Pancreas (tissue), 10 donors: ENCODE results near the gene DCHS2. TPM values are rescaled to one million over a fixed set of nuclear protein-coding genes. Genes with fewer than 3 reads are reported as not detected.

Source experiments
- ATAC-seq, 4 donors: fragments of 200-7000 bp; cut with Tn5 transposase; one replicate each; pipeline versions ENCODE4 v1.8.0 to v1.9.1; 2020; ENCODE audit warnings: mild to moderate bottlenecking in 4 of 4, moderate library complexity in 4 of 4
- DNase-seq, 6 donors: peaks; one replicate each; pipeline ENCODE4 v3.0.0-alpha.2; 2020
- FAIRE-seq: peaks from 2 replicates; lab custom pipeline; 2012; peaks lifted over from hg19 to GRCh38; lab: Jason Lieb, UNC
- H3K27ac ChIP-seq, 4 donors: fragments of 200-600 bp; sonication (generic); 1 replicate in 3 of 4; 2 replicates in 1 of 4; pipeline versions ENCODE4 v1.5.0 to v1.8.0; 2020
- H3K27me3 ChIP-seq, 4 donors: fragments of 200-600 bp; one replicate each; pipeline ENCODE4 v1.8.0; 2021
- H3K36me3 ChIP-seq, 3 donors: fragments of 200-600 bp; sonication (generic) in 1 of 3; one replicate each; pipeline versions ENCODE4 v1.5.0 to v1.8.0; 2020 to 2021
- H3K4me1 ChIP-seq, 3 donors: fragments of 200-600 bp; one replicate each; pipeline ENCODE4 v1.8.0; 2021
- H3K4me3 ChIP-seq, 4 donors: fragments of 200-600 bp; sonication (generic) in 2 of 4; one replicate each; pipeline versions ENCODE4 v1.5.0 to v1.8.0; 2020 to 2021
- H3K9me3 ChIP-seq, 4 donors: fragments of 200-600 bp; one replicate each; pipeline ENCODE4 v1.8.0; 2021
- WGBS, 2 donors: extraction: QIAGEN DNeasy Blood & Tissue Kit; methylation state at CpG; one replicate each; pipeline ENCODE4 v1.1.7; 2013; 5-methylcytosine and 5-hydroxymethylcytosine counted together
- intact Hi-C, 3 donors: fragments of 100-400 bp; cut with DNase I; formaldehyde crosslinking; loops; one replicate each; pipeline versions ENCODE4 v1.11.1 to v1.14.2; 2022
- polyA plus RNA-seq, 2 donors: library from polyadenylated mRNA; stranded (reverse); fragments of 200-250 nt; gene quantifications; one replicate each; pipeline ENCODE4 v1.2.3, GENCODE V29; 2013
- total RNA-seq, 6 donors: library from RNA; stranded (reverse); fragmentation: NEBNext Ultra II Directional in 4 of 6; extraction: Animal tissue kit (Norgen Biotek cat#: 25700) in 4 of 6; gene quantifications; one replicate each; pipeline versions ENCODE4 v1.2.1 to v1.2.4, GENCODE V29; 2021 to 2023
- TF ChIP-seq, protein P1 (sequence below), 4 donors: fragments of 200-600 bp; sonication (generic) in 3 of 4; IDR thresholded peaks; one replicate each; pipeline versions ENCODE4 v1.5.0 to v1.8.0; 2021; ENCODE audit warnings: antibody characterized with exemption in 4 of 4
- donor health status: healthy with polysubstance abuse.
- donor health status: DM: no; HTN: no; CAD: no; lungs with moderate emphysema.
- donor health status: DM: no; HTN: no; CAD: no.
- donor health status: control.
- donor health status: control.
- donor health status: Bipolar disorder and iron deficiency.
- donor health status: DM: yes; HTN: yes; CAD: no.
- donor health status: DM: no; HTN: no; CAD: no.
- donor health status: DM: no; HTN: no; CAD: no.
- donor health status: DM: yes; HTN: yes; CAD: no.

DCHS2 gene
- total and polyA plus RNA-seq, 8 donors, result 0.04 to 0.23 (median 0.09) TPM; not detected in 1

DNA sequence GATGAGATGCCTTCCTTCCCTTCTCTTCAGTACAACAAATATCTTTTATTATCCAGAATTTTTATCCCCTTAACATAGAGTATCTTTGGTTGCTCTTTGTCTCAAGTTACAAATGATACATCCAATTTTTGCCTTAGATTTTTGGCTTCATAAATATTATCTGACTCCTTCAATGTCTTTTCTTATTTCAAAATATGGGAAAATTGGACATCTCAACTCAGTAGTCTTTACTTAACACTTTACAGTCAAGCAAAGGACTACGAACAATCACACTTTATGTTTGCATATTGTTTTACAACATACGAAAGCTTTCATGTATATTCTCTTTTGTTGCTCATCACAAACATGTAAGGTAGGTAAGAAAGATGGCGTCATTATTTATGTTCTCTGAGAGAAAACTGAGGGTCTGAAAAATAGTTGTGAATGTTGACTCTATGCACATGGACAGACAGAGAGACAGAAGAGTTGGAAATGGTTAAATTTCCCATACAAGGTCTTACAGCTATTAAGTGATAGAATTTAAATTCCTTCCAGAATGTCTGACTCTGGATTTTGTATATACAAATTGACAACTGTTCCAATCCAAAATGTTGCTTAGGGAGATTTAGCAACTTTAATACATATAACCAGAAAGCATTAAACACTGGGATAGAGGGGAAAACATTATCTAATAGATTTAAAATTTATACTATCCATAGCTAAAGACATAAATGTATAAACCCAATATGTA lies 29.4 kb downstream of the DCHS2 start:
- Histone ChIP-seq H3K4me1 (no peaks in the 10 kb centered on the region), H3K36me3 (no peaks in the 10 kb centered on the region), H3K9me3 (no peaks in the 10 kb centered on the region), H3K27me3 (no peaks in the 10 kb centered on the region), H3K4me3 (no peak overlapping the region), H3K27ac (no peak overlapping the region)
- DNase-seq (no peak), FAIRE-seq (no peak), ATAC-seq (no peak)
- 85 to 91% methylated on average over 3 of the region's 3 CpGs for WGBS, 2 donors
- TF ChIP-seq, protein P1, sequence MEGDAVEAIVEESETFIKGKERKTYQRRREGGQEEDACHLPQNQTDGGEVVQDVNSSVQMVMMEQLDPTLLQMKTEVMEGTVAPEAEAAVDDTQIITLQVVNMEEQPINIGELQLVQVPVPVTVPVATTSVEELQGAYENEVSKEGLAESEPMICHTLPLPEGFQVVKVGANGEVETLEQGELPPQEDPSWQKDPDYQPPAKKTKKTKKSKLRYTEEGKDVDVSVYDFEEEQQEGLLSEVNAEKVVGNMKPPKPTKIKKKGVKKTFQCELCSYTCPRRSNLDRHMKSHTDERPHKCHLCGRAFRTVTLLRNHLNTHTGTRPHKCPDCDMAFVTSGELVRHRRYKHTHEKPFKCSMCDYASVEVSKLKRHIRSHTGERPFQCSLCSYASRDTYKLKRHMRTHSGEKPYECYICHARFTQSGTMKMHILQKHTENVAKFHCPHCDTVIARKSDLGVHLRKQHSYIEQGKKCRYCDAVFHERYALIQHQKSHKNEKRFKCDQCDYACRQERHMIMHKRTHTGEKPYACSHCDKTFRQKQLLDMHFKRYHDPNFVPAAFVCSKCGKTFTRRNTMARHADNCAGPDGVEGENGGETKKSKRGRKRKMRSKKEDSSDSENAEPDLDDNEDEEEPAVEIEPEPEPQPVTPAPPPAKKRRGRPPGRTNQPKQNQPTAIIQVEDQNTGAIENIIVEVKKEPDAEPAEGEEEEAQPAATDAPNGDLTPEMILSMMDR (IDR thresholded peaks at IDR 0.05), result no peak
- intact Hi-C loops, result no loop called here

DNA sequence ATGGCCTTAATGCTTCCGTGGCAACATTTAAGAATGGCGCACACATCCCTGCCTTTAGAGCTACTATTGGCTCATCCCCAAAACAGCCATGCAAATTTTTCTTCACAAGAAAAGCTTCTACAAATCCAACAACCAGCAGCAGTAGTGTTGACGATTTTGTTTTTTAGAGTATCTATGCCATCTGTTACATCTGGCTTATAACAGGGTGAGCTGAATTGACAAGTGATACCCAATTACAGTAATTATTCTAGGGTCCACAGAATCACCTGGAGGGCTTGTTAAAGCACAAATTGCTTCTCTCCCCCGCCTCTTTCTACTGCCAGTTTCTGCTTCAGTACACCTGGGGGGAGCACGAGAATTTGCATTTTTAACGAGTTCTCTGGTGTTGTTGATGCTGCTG lies 34.1 kb downstream of the DCHS2 start:
- TF ChIP-seq, protein P1 (IDR thresholded peaks at IDR 0.05), result no peak
- 79 to 82% methylated on average over 6 of the region's 6 CpGs for WGBS, 2 donors
- Histone ChIP-seq H3K4me3 (no peak overlapping the region), H3K36me3 (no peaks in the 10 kb centered on the region), H3K27me3 (no peaks in the 10 kb centered on the region), H3K9me3 (no peaks in the 10 kb centered on the region), H3K4me1 (no peaks in the 10 kb centered on the region), H3K27ac (no peak overlapping the region)
- intact Hi-C loops, result no loop called here
- FAIRE-seq, result no peak
- no peak for ATAC-seq
- DNase-seq, result no peak

DNA sequence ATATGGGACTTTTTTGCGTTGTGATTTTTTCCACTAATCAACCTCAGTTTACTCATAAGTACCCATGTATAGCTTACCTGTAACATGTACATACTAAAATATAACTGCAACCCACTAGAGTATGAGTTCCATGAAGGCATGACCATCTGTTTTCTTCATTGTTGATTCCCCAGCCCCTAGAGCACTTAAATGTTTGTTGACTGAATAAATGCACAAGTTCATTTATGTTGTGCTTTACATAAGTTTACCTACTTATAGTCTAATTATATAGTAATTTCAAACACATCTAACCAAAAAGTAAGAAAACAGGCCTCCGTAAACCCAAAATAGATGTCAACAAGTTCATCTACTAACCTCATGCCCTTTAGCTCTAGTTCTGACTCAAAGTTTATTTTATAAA lies 34.7 kb downstream of the DCHS2 start:
- FAIRE-seq, result no peak
- no peaks in the 10 kb centered on the region for H3K4me1 ChIP-seq
- intact Hi-C loops, result no loop called here
- H3K9me3 ChIP-seq, result no peaks in the 10 kb centered on the region
- no peaks in the 10 kb centered on the region for H3K36me3 ChIP-seq
- no peak overlapping the region for H3K27ac ChIP-seq
- no peak for DNase-seq
- no peak for ATAC-seq
- no peak overlapping the region for H3K4me3 ChIP-seq
- no peaks in the 10 kb centered on the region for H3K27me3 ChIP-seq
- TF ChIP-seq, protein P1 (IDR thresholded peaks at IDR 0.05), result no peak
- WGBS, 2 donors, result 85 to 96% methylated on average over 2 of the region's 2 CpGs

DNA sequence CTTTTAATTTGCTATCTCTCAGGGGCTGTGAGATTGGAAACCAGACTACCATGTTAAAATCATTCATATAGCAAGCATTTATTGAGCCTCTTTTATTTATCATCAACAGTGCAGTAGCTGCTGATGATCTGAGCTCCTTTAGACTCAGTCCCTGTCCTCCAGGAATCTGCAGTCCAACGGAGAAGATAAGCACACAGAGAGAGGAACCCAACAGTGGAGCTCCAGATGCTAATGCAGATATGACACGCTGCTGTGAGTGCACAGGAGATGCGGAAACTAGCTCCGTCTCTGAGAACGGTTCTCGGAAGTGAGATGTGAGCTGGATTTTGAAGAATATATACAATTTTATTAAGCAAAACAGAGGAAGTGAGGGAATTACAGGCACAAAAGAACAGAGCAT lies 35.4 kb downstream of the DCHS2 start:
- intact Hi-C loops, result no loop called here
- WGBS, 2 donors, result 77 to 85% methylated on average over 6 of the region's 6 CpGs
- no peak for ATAC-seq

DNA sequence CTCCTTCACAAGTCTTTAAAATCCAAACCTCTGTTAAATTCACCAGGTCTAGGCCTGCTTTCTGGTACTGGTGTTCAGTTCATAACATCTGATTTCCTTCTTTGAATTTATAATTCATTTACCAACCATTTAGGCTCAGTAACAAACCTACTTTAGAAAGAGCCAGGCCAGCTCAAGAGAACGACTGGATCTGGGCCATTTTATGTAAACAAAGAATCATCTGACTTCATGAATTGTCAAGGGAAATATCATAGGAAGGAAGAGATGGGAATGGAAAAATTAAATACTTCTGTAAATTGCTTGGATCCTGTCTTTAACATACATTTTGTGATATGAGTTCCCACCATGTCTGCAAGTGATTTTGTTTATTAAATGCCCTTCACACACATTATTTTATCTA lies 36.5 kb downstream of the DCHS2 start:
- TF ChIP-seq, protein P1 (IDR thresholded peaks at IDR 0.05), result no peak
- 9 to 12% methylated on average over 1 of the region's 1 CpG for WGBS, 2 donors
- Histone ChIP-seq H3K27me3 (no peaks in the 10 kb centered on the region), H3K9me3 (no peaks in the 10 kb centered on the region), H3K36me3 (no peaks in the 10 kb centered on the region), H3K27ac (no peak overlapping the region), H3K4me3 (no peak overlapping the region), H3K4me1 (no peaks in the 10 kb centered on the region)
- intact Hi-C loops, result no loop called here
- FAIRE-seq, result no peak
- ATAC-seq, result no peak
- DNase-seq, result no peak

More for the DNA sequence above, 35.4 kb downstream of the DCHS2 start:
- TF ChIP-seq, protein P1 (IDR thresholded peaks at IDR 0.05), result no peak
- Histone ChIP-seq H3K27ac (no peak overlapping the region), H3K4me1 (no peaks in the 10 kb centered on the region), H3K4me3 (no peak overlapping the region), H3K36me3 (no peaks in the 10 kb centered on the region), H3K27me3 (no peaks in the 10 kb centered on the region), H3K9me3 (no peaks in the 10 kb centered on the region)
- FAIRE-seq (no peak), DNase-seq (no peak)
